Measurements from ENCODE around the gene EPHB6. TPM values are rescaled to one million over a fixed set of nuclear protein-coding genes. Genes with fewer than 3 reads are reported as not detected.

EPHB6 gene
- total RNA-seq, 2 donors from 2014 or later, result 9.3 to 11.1 TPM

DNA sequence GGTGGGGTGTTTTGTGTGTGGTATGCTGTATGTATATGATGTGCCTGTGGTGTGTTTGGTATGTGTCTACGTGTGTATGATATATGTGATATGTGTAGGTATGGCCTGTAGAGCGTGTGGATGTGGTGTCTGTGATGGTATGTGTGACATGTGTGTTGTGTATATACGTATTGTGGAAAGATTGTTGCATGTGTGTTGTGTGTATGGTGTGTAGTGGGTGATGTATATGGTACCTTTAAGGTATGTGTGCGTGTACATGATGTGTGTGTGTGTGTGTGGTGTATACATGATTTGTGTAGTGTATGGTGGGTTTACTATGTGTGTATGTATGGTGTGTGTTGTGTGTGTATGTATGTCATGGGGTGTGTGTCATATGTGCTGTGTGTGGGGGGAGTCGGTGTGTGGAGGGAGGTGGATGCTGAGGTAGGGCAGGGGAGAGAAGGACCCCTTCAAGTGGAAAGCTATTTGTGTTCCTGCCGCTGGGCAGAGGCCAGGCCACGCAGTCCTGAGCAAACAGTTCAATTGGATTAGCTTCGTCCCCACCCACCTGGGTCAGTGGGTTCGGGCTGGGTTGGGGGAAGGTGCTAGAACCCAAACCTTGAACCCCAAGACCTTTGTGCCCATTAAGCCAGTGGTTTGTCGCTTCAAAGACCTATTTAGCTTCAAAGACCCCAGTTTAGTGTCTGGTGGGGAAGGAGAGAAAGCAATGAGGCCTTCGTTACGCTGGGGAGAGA lies 32.6 kb downstream of the EPHB6 start:
- no peak for DNase-seq
- no peak for ATAC-seq
- intact Hi-C loops (cut with DNase I), result loop anchor here in 1 of 2 donors (10.0 kb wide), 1 partner anchor 117 kb away; no protein-coding TSS in a partner anchor

DNA sequence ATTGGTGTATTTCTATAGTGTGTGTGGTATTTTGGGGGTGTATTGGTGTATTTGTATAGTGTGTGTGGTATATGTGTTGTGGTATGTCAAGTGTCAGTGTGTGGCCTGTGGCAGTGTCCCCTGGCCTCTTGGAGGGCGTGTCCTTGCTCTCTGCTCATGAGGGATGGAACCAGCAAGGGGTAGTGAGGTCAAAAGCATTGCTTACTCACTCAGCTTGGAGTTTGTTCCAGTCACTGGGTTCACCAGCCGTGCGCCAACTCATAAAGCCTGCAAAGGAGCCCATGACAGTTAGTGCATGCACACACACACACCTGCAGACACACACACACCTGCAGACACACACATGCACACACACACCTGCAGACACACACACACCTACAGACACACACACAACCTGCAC lies 34.9 kb downstream of the EPHB6 start:
- no peak for ATAC-seq
- intact Hi-C loops (cut with DNase I), result loop anchor here in 1 of 2 donors (10.0 kb wide), 1 partner anchor 115 kb away; no protein-coding TSS in a partner anchor
- DNase-seq, result no peak

DNA sequence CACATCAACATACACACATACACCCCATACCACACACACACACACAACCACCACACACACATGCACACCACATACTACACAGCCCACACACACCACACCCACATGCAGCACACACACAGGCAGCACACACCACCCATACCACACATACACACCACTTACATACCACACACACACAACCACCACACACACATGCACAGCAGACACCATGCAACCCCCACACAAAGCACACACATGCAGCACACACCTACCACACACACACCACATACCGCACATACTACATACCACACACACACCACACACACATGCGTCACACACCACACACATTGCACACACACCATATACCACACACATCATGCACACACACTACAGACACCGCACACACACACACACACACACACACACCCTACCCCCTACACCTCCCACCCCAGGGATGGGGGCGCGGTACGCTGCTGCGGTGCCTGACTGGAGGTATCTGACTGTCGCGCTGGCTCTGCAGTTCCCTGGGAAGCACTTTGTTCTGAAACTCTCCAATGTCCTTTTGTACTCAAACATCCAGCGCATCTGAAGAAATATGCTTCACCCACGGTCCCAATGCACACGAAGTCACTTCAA lies 36.1 kb downstream of the EPHB6 start:
- no peak for ATAC-seq
- no peak for DNase-seq
- intact Hi-C loops (cut with DNase I), result no loop called here

DNA sequence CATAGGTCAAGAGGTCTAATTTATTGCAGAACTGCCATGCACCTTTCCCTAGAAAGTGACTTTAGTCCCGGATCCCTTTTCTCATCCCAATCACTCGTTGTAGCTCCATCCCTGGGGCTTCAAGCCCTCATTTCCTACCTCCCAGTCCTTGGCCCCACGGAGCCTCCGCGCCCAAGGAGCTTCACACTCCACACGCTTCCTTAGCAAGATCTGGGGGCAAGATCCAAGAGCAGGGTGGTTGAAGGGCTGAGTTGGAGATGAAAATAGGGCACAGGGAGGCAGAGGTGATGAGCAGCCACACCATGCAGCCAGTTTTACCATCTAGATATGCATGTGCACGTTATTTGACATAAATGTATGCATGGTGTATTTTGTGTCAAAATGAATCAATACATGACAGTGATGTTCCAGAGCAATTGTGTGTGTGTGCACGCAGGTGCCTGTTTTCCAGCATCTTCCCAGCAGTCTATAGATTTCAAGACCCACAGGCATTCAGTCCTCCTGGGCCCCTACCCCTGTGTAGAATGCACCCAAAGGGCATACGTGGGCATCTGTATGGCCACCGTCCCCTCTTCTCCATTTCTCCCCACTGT lies 36.7 kb downstream of the EPHB6 start:
- ATAC-seq (no peak), DNase-seq (no peak)
- intact Hi-C loops (cut with DNase I), result no loop called here

DNA sequence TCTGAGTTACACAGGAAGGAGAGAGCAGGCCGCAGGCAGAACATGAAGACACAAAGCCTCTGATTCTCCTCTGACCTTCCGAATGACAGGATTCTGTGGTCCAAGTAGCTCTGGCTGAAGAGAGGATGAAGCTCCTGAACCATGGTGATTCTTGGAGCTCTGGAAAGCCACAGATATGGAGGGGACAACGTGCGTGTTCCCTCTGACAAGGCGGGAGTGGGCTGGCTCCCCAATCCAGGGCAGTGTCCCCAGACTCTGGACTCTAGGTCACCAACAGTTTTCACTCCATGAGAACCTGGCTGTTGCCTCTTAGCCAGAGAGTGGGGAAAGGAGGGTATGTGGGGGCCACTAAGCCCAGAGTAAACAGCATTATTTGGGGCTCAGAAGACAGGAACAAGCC lies 38.1 kb downstream of the EPHB6 start:
- intact Hi-C loops (cut with DNase I), result no loop called here
- no peak for DNase-seq
- ATAC-seq, result no peak

DNA sequence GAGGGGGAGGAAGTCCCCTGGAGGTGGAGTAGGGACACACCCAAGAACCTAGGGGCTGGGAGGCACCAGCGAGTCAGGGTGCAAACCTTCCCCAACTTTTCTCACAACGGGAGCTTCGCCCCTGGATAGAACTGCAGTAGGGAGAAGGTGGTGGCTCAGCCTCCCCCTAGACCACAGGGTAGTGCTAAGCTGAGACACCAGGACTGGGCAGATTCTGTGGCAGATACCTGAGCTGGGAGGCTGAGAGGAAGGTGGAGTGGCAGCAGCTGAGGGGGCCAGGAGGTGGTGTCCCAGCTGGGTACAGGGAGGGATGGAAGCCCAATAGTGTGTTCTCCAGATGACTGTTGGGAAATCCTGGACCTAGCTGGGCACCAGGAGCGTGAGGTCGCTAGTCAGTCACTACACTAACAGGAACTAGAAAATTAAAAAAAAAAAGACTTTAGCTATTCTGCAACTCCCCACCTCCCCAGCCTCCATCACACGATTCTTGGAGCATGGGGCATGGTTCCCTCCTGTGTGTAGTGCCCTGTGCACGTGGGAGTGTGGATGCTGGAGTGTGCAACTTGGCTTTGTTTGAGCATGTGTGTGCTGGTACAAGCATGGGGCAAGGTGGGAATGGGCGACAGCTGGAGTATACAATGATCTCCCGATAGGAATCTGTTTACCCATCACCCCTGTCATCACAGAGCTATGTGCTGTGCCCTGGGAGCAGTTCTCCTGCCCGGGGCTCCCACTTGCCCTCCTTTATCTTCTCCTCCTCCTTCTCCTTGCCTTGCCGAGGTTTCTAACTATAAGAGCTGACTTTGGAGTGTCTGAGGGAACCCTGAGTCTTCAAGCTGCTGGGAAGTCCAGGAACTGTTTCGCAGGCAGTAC lies 39.5 kb downstream of the EPHB6 start:
- intact Hi-C loops (cut with DNase I), result no loop called here
- ATAC-seq, result no peak
- DNase-seq, result no peak

DNA sequence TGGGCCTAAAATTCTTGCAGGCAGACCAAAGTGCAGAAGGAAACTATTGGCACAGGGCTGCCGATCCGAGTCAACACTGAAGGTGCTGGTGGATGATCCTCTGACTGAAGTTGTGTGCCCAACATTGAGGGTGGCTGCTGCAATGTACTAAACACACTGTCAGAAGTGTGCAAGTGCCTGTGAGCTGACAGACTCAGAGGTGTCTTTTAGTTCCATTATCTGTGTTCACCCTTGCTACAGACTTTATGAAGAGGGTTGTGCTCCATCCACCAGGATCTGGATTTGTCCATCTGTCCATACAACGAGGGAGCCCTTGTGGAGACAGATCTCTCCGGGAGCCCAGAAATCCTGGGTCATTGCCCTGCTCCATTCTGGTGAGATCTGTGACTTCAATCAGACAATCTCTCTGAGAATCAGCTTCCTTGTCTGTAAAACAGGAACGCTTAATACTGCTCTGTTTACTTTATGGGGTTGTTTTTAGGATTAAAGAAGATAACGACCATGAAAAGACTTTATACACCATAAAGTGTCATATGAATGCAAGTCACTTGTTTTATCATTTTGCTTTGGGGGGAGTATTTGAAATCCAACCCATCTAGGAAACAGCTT lies 40.2 kb downstream of the EPHB6 start:
- intact Hi-C loops (cut with DNase I), result no loop called here
- no peak for DNase-seq

DNA sequence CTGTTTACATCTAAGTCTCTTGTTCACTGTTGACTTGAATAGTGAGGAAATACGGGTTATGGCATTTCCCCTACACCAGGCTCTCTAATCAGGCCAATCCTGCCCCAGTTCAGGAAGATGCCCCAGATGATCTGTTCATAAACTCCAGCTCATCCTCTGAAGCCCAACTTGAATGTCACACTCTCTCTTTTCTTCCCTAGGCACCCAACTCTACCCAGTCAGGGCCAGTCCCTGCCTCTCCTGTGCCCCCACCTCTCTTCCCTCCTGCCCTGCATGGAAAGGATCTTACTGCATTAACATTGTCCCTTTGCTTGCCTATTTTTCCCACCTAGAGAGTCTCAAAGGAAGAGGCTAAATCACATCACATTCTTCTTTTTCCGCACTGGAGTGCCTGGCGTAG lies 41.3 kb downstream of the EPHB6 start:
- no peak for ATAC-seq
- intact Hi-C loops (cut with DNase I), result no loop called here
- DNase-seq, result no peak

More for the DNA sequence above, 40.2 kb downstream of the EPHB6 start:
- no peak for ATAC-seq

DNA sequence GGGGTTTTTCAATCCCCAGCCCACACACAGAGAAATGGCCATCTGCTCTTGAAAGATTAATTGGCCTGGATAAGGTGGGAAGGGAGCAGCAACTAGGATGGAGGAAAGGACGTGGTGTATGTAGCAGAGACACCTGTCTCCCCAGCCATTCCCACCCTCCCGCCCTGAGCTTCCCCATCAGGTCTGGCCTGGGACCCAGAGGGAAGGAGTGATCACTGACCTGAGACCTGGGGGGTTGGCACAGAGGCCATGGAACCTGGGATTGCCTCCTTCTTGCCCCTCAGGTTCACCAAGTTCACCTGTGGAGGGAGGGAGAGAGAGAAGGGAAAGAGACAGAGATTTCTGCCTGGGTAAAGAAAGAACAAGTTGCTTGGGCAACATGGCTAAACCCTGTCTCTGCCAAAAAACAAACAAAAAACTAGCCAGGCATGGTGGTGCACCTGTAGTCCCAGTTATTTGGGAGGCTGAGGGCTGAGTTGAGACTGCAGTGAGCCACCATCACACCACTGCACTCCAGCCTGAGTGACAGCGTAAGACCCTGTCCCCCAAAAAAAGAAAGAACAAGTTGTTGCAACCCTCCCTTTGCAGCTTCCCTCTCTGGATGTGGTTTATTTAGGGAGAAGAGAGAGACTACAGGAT lies 42.0 kb downstream of the EPHB6 start:
- no peak for DNase-seq
- ATAC-seq, result no peak
- intact Hi-C loops (cut with DNase I), result no loop called here

DNA sequence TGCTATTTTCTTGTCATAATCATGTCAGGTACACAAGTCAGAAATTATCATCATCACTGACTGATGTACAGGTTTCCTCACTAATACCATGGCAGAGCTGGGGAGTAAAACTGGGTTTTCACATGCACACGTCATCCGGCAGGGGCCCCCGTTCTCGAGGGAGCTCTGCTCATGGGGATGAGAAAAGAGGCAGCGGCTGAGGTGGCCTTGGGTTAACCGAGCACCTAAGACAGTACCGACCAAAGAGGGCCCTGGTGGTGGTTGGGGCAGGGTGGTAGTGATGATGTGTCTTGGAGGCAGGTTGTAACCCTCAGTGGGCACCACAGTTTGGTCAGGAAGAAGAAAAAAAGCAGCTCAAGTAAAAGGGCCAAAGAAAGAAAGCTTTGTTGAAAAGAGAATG lies 42.8 kb downstream of the EPHB6 start:
- intact Hi-C loops (cut with DNase I), result no loop called here
- ATAC-seq (no peak), DNase-seq (no peak)

DNA sequence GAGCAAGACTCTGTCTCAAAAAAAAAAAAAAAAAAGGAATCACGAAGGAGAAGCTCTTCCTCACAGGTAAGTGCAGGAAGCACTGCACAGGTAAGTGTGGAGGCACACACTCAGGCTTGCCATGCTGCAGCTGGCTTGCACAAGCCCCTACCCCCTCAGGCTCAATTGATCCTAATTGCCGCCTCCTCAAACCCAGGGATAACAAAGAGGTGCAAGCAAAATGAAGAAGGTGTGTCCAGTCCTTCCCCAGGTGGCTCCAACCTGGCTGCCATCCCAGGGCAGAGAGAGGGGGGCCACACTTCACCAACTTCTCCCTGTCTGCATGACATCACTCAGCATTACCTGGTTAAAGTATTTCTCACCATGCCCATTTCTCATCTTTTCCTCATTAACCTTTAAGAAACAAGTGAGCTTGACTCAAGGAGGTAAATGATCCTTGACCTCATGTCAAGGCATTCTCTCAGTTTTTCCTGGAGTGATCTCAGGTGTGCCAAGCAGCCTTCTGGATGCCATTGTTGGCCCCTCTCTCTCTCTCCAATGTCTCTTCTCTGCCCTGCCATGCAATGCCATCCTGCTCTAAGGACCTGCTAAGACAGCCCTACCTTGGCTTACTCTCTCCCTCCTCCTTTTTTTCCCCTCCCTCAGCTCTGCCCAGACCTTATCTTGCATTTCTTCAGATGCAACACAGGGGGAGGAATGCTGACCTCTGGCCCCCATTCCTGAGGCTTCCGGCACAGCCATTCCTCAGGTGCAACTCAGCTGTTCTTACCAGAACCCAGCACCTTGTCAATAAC lies 43.7 kb downstream of the EPHB6 start:
- intact Hi-C loops (cut with DNase I), result no loop called here
- ATAC-seq (no peak), DNase-seq (no peak)

DNA sequence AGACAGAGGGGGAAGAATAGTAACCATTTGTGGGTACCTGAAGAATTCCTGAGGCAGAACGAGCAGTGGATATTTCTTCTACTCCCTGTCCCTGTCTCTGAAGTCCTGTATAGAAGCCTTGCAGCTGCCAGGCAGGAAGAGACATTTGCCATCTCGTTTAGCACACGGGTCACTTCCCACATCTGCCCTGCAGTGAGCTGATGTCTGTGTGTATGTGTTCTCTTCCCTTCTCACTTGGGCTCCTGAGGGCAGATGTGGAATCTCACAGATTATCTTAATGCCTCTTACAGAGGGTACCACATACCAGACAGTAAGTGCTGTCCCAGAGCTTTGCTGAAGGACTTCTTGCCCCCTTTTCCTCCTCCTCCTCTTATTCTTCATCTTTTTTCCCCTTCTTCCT lies 44.8 kb downstream of the EPHB6 start:
- ATAC-seq (no peak), DNase-seq (no peak)
- intact Hi-C loops (cut with DNase I), result no loop called here

DNA sequence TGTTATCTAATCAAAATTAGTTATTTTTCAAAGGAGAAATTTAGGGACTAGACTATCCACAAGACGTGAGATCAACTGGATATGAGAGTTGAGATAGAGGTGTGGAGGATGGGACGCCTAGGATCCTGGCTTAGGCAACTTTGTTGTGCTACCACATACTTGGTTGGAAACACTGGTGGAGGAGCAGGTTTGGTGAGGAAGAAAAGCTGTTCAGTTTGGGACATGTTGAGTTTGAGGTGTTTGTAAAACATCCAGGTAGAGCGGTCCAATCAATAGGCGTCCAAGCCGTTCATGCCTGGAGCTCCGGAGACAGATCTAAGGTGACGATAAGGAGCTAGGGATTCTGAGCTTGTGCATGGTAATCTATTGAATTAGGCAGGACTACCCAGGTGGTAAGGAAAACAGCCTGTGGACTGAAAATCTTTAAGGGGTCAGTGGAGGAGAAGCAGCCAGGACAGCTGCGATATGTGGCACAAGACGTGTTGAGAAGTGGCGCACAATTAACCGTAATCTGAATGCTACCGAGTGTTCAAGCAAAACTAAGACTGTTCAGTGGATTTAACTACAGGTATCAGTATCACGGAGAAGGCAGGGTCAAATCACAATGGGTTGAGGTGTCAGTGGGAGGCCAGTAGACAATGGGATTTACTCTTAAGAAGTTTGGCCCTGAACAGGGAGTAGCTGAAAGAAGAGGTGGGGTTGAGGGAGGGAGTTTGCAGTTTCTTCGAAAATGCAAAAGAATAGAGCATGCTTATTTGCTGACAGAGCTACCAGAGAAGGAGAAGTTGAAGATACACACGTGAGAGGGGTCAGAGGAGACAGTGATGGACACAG lies 46.8 kb downstream of the EPHB6 start:
- DNase-seq (no peak), ATAC-seq (no peak)
- intact Hi-C loops (cut with DNase I), result no loop called here

DNA sequence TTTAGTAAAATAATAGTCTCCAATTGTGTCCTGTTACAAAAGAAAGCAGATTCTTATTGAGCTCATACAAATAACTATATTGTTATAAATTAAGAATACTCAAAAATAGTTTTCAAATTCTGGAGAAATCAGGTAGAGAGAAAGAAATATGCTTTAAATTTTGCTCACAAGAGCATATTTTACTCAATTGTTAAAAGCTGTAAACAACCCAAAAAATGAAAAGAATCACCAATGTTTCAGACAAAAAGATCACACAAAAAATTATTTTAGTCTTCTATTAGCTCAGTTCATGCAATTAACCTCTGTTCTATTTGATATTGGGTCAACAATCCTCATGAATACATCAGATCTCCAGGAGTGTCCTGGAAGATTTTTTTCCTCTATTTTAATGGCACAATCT lies 49.3 kb downstream of the EPHB6 start:
- intact Hi-C loops (cut with DNase I), result no loop called here
- DNase-seq, result no peak
- ATAC-seq, result no peak

DNA sequence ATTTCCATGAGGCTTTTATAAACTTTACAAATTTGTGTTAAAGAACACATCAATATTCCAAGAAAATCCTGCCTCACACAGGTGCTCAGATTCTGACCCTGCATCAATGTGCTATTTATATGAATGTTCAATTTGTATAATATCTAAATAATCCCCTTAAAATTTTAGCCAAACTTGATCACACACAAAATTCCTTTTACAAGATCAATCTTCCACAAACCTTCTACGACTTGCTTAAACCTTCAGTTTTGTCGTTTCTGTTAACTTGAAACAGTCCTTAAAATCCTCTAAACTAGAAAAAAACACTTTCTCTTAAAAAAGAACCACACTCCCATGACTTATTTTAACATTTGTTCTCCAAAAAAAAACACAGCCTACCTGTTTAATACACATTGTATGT lies 50.9 kb downstream of the EPHB6 start:
- no peak for ATAC-seq
- intact Hi-C loops (cut with DNase I), result no loop called here
- no peak for DNase-seq

DNA sequence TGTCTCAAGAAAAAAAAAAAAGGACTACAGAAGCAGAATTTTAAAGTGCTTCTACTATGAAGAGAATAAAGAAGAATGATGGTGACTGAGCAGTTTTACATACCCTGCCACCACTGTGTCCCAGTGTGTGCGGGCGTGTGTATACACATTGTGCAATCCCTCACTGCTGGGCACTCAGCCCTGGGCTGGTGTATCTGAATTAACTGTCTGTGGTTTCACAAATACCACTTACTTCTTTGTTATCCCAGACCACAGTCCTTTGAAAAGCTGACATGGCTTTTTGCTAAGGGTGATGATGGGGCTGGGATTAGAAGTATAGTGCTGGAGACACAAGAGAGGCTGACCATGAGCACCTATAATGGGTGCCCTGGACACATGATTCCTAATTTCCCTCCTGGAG lies 51.8 kb downstream of the EPHB6 start:
- ATAC-seq (no peak), DNase-seq (no peak)
- intact Hi-C loops (cut with DNase I), result no loop called here

DNA sequence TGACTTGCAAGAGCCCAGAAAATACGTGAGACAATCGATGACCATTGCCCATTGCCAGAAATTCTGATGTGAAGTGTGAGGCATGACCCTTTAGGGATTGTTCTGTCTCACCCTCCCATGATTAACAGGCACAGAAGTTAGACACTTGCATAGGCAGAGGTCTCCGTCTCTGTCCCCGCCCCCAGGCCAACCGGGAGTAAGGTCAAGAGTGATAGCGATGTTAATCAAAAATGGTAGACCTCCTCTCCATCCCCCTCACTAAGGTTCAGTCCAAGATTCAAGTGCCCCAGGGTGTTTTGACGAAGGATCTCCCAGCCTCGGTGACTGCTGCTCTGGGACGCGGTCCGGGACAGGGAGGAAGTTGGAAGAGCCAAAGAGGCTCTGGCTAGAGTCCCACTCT lies 53.4 kb downstream of the EPHB6 start:
- intact Hi-C loops (cut with DNase I), result no loop called here
- ATAC-seq (no peak), DNase-seq (no peak)

Data from left cardiac atrium (tissue), 4 donors.